KOPT-K1 (cell line): ENCODE results near the gene IQSEC3.

Experiments
- H3K27ac ChIP-seq: fragments of 200-600 bp; sonication (generic); 2 replicates; pipeline ENCODE4 v1.5.1; 2016; ENCODE audit warnings: antibody characterized with exemption, mild to moderate bottlenecking, low read depth, low read length; ENCODE audit not compliant: poor library complexity, severe bottlenecking
- H3K36me3 ChIP-seq: fragments of 200-600 bp; sonication (generic); 2 replicates; pipeline ENCODE4 v1.5.1; 2017; ENCODE audit warnings: antibody characterized with exemption, mild to moderate bottlenecking, low read length, moderate library complexity; ENCODE audit not compliant: insufficient read depth
- H3K9me3 ChIP-seq: fragments of 200-600 bp; sonication (generic); 2 replicates; pipeline ENCODE4 v1.5.1; 2017; ENCODE audit warnings: antibody characterized with exemption, low read length, mild to moderate bottlenecking; ENCODE audit not compliant: insufficient read depth, poor library complexity, severe bottlenecking

IQSEC3 gene

GRCh38 chr12:188910-189621 is 122.5 kb downstream of the IQSEC3 start:
- Histone ChIP-seq H3K36me3 (no peaks in the 10 kb centered on the region), H3K27ac (no peak overlapping the region), H3K9me3 (no peaks in the 10 kb centered on the region)

GRCh38 chr12:189622-189962 is 123.0 kb downstream of the IQSEC3 start:
- no peaks in the 10 kb centered on the region for H3K36me3 ChIP-seq
- H3K27ac ChIP-seq: no peak overlapping the region
- H3K9me3 ChIP-seq: no peaks in the 10 kb centered on the region

- Histone ChIP-seq H3K27ac (no peak overlapping the region), H3K9me3 (no peaks in the 10 kb centered on the region), H3K36me3 (no peaks in the 10 kb centered on the region)
Measured at GRCh38 chr12:190881-191280, 124.3 kb downstream of the IQSEC3 start.

- no peaks in the 10 kb centered on the region for H3K9me3 ChIP-seq
- H3K36me3 ChIP-seq: no peaks in the 10 kb centered on the region
- no peak overlapping the region for H3K27ac ChIP-seq
Measured at GRCh38 chr12:191541-191940, 125.0 kb downstream of the IQSEC3 start.

- no peaks in the 10 kb centered on the region for H3K9me3 ChIP-seq
- no peaks in the 10 kb centered on the region for H3K36me3 ChIP-seq
Measured at GRCh38 chr12:193261-193660, 126.7 kb downstream of the IQSEC3 start.

GRCh38 chr12:194276-194675 is 127.7 kb downstream of the IQSEC3 start:
- Histone ChIP-seq H3K27ac (no peak overlapping the region), H3K36me3 (no peaks in the 10 kb centered on the region), H3K9me3 (no peaks in the 10 kb centered on the region)

More at GRCh38 chr12:193261-193660, 126.7 kb downstream of the IQSEC3 start:
- H3K27ac ChIP-seq: no peak overlapping the region

- Histone ChIP-seq H3K9me3 (no peaks in the 10 kb centered on the region), H3K36me3 (no peaks in the 10 kb centered on the region)
Measured at GRCh38 chr12:195156-195555, 128.6 kb downstream of the IQSEC3 start.

GRCh38 chr12:195951-196350 is 129.4 kb downstream of the IQSEC3 start:
- H3K27ac ChIP-seq: no peak overlapping the region
- no peaks in the 10 kb centered on the region for H3K9me3 ChIP-seq
- H3K36me3 ChIP-seq: no peaks in the 10 kb centered on the region

More at GRCh38 chr12:195156-195555, 128.6 kb downstream of the IQSEC3 start:
- no peak overlapping the region for H3K27ac ChIP-seq

- H3K36me3 ChIP-seq: no peaks in the 10 kb centered on the region
- no peak overlapping the region for H3K27ac ChIP-seq
Measured at GRCh38 chr12:196436-196835, 129.9 kb downstream of the IQSEC3 start.

GRCh38 chr12:197347-197746 is 130.8 kb downstream of the IQSEC3 start:
- H3K36me3 ChIP-seq: no peaks in the 10 kb centered on the region
- no peaks in the 10 kb centered on the region for H3K9me3 ChIP-seq
- H3K27ac ChIP-seq: no peak overlapping the region

More at GRCh38 chr12:196436-196835, 129.9 kb downstream of the IQSEC3 start:
- H3K9me3 ChIP-seq: no peaks in the 10 kb centered on the region

- H3K27ac ChIP-seq: no peak overlapping the region
- no peaks in the 10 kb centered on the region for H3K9me3 ChIP-seq
- H3K36me3 ChIP-seq: no peaks in the 10 kb centered on the region
Measured at GRCh38 chr12:197911-198695, 131.5 kb downstream of the IQSEC3 start.

GRCh38 chr12:198705-199104 is 132.1 kb downstream of the IQSEC3 start:
- Histone ChIP-seq H3K36me3 (no peaks in the 10 kb centered on the region), H3K27ac (no peak overlapping the region)

GRCh38 chr12:201361-201760 is 134.8 kb downstream of the IQSEC3 start:
- no peak overlapping the region for H3K27ac ChIP-seq
- no peaks in the 10 kb centered on the region for H3K36me3 ChIP-seq
- no peaks in the 10 kb centered on the region for H3K9me3 ChIP-seq

More at GRCh38 chr12:198705-199104, 132.1 kb downstream of the IQSEC3 start:
- no peaks in the 10 kb centered on the region for H3K9me3 ChIP-seq

- H3K36me3 ChIP-seq: no peaks in the 10 kb centered on the region
- no peaks in the 10 kb centered on the region for H3K9me3 ChIP-seq
- no peak overlapping the region for H3K27ac ChIP-seq
Measured at GRCh38 chr12:202081-202731, 135.6 kb downstream of the IQSEC3 start.

- H3K27ac ChIP-seq: no peak overlapping the region
Measured at GRCh38 chr12:203074-203461, 136.5 kb downstream of the IQSEC3 start.

More at GRCh38 chr12:203074-203461, 136.5 kb downstream of the IQSEC3 start:
- no peaks in the 10 kb centered on the region for H3K36me3 ChIP-seq
- no peaks in the 10 kb centered on the region for H3K9me3 ChIP-seq
